Measurements from ENCODE around the gene ADRA2B. TPM values are rescaled to one million over a fixed set of nuclear protein-coding genes. Genes with fewer than 3 reads are reported as not detected.

The ADRA2B gene
- total RNA-seq, 2 experiments from 2014 or later = 0.05 TPM; not detected in 1

DNA sequence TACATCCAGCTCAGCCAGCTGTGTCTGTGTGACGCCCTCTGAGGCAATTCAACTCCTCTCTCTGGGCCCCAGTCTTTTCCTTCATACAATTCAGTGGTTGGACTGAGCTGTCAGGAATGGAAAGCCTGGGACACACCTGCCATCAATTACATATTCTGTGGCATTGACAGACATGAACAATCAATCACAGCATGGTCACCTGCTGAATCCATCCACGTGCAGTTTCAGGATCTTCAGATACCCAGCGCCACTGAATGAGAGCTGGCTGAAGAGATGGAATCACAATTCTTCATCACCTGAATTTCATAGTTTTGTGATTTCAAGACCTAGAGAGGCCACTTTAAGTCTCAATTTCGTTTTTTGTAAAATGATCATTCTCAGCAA, 5.1 kb downstream of the ADRA2B start:
- no peak overlapping the region for H3K4me3 Mint-ChIP-seq
- H3K36me3 Mint-ChIP-seq (ENCODE audit: low read depth) = no peaks in the 10 kb centered on the region
- peaks cover 6% of the 10 kb centered on the region for H3K4me1 Mint-ChIP-seq
- POLR2A ChIA-PET = no interaction called here
- no peak for DNase-seq
- no peak overlapping the region for H3K27ac Mint-ChIP-seq
- CTCF ChIA-PET = interaction anchor here (1.7 kb wide), 1 partner anchor 64 kb away, joined by 6 read pairs; no protein-coding TSS in a partner anchor
- H3K9me3 Mint-ChIP-seq = no peaks in the 10 kb centered on the region
- peaks cover 9% of the 10 kb centered on the region for H3K27me3 Mint-ChIP-seq

GRCh38 chr2:96110621-96111256, 5.6 kb downstream of the ADRA2B start:
- Mint-ChIP-seq H3K4me1 (peaks cover 5% of the 10 kb centered on the region), H3K27ac (no peak overlapping the region), H3K9me3 (peaks cover 1% of the 10 kb centered on the region), H3K36me3 (ENCODE audit: low read depth) (peaks cover under 1% of the 10 kb centered on the region), H3K27me3 (peaks cover 7% of the 10 kb centered on the region), H3K4me3 (no peak overlapping the region)
- ChIA-PET CTCF (no interaction called here), POLR2A (no interaction called here)
- DNase-seq = no peak

GRCh38 chr2:96109931-96110511, 6.3 kb downstream of the ADRA2B start:
- H3K36me3 Mint-ChIP-seq (ENCODE audit: low read depth) = peaks cover 7% of the 10 kb centered on the region
- peaks cover 2% of the 10 kb centered on the region for H3K27me3 Mint-ChIP-seq
- H3K4me3 Mint-ChIP-seq = no peak overlapping the region
- no peak overlapping the region for H3K27ac Mint-ChIP-seq
- no peak for DNase-seq
- peaks cover 8% of the 10 kb centered on the region for H3K9me3 Mint-ChIP-seq
- H3K4me1 Mint-ChIP-seq = no peaks in the 10 kb centered on the region
- ChIA-PET POLR2A (no interaction called here), CTCF (no interaction called here)

GRCh38 chr2:96109361-96109680, 7.0 kb downstream of the ADRA2B start:
- CTCF ChIA-PET = interaction anchor here (1.0 kb wide), 1 partner anchor 8 kb away, joined by 5 read pairs; no protein-coding TSS in a partner anchor
- DNase-seq = no peak
- no peak overlapping the region for H3K27ac Mint-ChIP-seq
- no peak overlapping the region for H3K4me3 Mint-ChIP-seq
- no peaks in the 10 kb centered on the region for H3K27me3 Mint-ChIP-seq
- H3K4me1 Mint-ChIP-seq = no peaks in the 10 kb centered on the region
- POLR2A ChIA-PET = no interaction called here
- peaks cover 7% of the 10 kb centered on the region for H3K36me3 Mint-ChIP-seq (ENCODE audit: low read depth)
- peaks cover 14% of the 10 kb centered on the region for H3K9me3 Mint-ChIP-seq

DNA sequence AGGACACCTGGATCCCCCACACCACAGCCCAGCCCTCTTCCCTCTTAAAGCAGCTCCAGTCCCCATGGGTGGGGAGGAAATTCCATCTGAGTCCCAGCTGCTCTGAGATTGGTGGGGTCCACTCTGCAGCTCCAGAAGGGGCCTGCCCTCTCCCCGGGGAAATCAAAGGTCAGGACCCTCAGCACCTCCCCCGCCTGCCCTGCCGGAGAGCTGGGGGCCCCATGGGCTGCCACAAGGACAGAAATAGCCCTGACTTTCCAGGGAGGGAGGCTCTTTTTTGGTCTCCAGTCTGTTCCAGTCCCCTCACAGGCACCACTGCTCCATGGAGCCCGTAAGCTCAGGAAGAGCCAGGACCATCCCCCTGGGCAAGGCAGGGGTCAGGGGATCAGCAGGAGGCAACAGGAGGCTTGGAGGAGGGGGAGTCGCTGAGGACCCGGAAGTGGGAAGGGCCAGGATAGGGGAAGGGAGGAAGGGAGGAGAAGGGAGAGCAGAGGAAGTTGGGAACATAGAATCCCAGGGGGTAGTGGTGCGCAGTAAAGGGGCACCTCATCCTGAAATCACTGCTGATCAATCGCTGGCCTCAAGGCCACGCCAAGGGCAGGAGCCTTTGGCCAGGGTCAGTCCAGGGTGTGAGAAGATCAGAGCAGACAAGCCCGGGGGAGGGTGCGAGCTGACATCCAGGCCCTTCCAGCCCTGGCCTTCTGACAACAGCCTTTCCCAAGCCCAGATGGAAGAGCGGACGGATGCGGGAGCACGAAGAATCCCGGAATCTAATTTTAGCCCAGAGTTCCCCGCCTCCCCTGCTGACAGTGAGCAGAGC, 7.6 kb downstream of the ADRA2B start:
- peaks cover 14% of the 10 kb centered on the region for H3K9me3 Mint-ChIP-seq
- DNase-seq = no peak
- H3K36me3 Mint-ChIP-seq (ENCODE audit: low read depth) = peaks cover 7% of the 10 kb centered on the region
- ChIA-PET POLR2A (no interaction called here), CTCF (interaction anchor here (1.0 kb wide), 1 partner anchor 8 kb away, joined by 5 read pairs; no protein-coding TSS in a partner anchor)
- H3K4me3 Mint-ChIP-seq = no peak overlapping the region
- H3K27me3 Mint-ChIP-seq = no peaks in the 10 kb centered on the region
- H3K27ac Mint-ChIP-seq = no peak overlapping the region
- no peaks in the 10 kb centered on the region for H3K4me1 Mint-ChIP-seq

DNA sequence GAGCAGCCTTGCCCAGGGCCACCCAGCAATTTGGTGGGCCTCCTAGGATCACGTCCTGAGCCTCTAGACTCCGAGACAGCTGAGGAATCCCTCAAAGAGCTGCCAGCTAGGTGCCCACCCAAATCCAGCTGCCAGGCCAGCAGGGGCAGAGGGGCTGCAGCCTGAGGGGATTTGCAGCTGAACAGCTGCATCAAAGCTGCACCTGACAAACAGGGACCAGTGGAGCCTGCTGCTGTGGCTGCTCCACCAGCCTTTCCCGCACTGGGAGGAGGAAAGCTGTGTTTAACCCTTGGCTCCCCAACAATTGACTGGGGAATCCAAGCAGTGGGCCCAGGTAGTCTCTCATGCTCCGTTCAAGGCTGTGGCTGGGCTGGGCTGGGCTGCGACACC, 8.2 kb downstream of the ADRA2B start:
- ChIA-PET POLR2A (no interaction called here), CTCF (interaction anchor here (1.0 kb wide), 1 partner anchor 9 kb away, joined by 5 read pairs; no protein-coding TSS in a partner anchor)
- Mint-ChIP-seq H3K4me3 (no peak overlapping the region), H3K9me3 (peaks cover 14% of the 10 kb centered on the region), H3K27ac (no peak overlapping the region), H3K4me1 (no peaks in the 10 kb centered on the region), H3K27me3 (no peaks in the 10 kb centered on the region), H3K36me3 (ENCODE audit: low read depth) (peaks cover 7% of the 10 kb centered on the region)
- no peak for DNase-seq

DNA sequence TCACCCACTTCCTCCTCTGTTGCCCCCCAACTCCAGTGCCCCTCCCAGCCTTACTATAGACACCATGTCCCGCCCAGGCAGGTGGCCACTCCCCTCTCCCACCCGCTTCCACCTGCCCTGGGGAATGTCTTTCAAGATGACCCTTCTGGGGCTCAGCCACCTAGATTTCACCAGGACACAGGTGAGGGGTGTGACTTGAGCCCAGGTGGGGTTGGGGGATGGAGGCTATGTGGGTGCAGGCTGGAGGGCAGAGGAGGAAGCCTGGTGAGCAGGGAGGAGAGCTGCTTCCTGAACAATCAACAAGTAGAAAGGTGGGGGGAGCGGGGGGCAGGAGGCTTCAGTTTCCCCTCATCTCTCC, 8.7 kb downstream of the ADRA2B start:
- Mint-ChIP-seq H3K36me3 (ENCODE audit: low read depth) (peaks cover 7% of the 10 kb centered on the region), H3K4me1 (no peaks in the 10 kb centered on the region), H3K27me3 (no peaks in the 10 kb centered on the region), H3K4me3 (no peak overlapping the region), H3K9me3 (peaks cover 14% of the 10 kb centered on the region), H3K27ac (no peak overlapping the region)
- ChIA-PET POLR2A (no interaction called here), CTCF (no interaction called here)
- DNase-seq = no peak

DNA sequence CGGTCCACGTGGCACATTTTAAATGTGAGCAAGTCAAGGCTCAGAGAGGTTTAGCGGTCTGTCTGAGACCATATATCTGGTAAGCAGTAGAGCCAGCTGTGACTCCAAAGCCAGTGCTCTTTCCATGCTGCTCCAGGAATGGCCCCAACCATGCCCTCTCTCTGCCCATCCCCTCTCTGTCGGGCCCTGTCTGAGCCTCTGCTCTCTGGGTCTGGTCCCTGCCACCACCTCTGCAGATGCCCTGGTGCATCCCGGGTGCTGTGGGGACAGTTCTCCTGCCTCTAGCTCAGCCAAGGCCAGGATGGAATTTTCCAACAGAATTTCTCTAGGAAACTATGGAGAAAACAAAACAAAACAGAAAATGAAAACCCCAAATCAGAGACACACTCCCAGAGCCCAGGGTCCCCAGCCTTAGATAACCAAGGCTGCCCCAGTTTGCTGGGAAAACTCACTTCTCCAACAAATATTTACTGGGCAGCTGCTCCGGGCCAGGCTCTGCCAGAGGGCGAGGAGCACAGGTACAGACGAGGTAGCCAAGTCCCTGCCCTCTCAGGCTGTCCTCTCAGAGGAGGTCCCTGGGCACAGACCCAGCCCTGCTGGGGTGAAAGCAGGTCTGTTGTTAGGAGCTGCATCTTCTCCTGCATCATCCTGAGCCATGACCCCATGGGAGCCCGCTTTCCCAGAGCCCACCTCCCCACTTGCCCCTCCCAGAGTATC, 9.2 kb downstream of the ADRA2B start:
- CTCF ChIA-PET = no interaction called here
- DNase-seq = no peak
- no peaks in the 10 kb centered on the region for H3K4me1 Mint-ChIP-seq
- peaks cover 7% of the 10 kb centered on the region for H3K36me3 Mint-ChIP-seq (ENCODE audit: low read depth)
- POLR2A ChIA-PET = no interaction called here
- peaks cover 14% of the 10 kb centered on the region for H3K9me3 Mint-ChIP-seq
- H3K4me3 Mint-ChIP-seq = no peak overlapping the region
- no peak overlapping the region for H3K27ac Mint-ChIP-seq
- H3K27me3 Mint-ChIP-seq = no peaks in the 10 kb centered on the region

- CTCF ChIA-PET = no interaction called here
- DNase-seq = no peak
- POLR2A ChIA-PET = no interaction called here
- Mint-ChIP-seq H3K27me3 (no peaks in the 10 kb centered on the region), H3K9me3 (peaks cover 14% of the 10 kb centered on the region), H3K27ac (no peak overlapping the region), H3K36me3 (ENCODE audit: low read depth) (peaks cover 7% of the 10 kb centered on the region), H3K4me1 (no peaks in the 10 kb centered on the region), H3K4me3 (no peak overlapping the region)
These were observed 10.2 kb downstream of the ADRA2B start for GRCh38 chr2:96105994-96106715.

GRCh38 chr2:96105152-96105915, 11.0 kb downstream of the ADRA2B start:
- Mint-ChIP-seq H3K27ac (no peak overlapping the region), H3K9me3 (peaks cover 14% of the 10 kb centered on the region), H3K27me3 (no peaks in the 10 kb centered on the region), H3K4me1 (no peaks in the 10 kb centered on the region), H3K36me3 (ENCODE audit: low read depth) (peaks cover 7% of the 10 kb centered on the region), H3K4me3 (no peak overlapping the region)
- DNase-seq = no peak
- POLR2A ChIA-PET = no interaction called here
- CTCF ChIA-PET = interaction anchor here (1.1 kb wide), 1 partner anchor 11 kb away, joined by 4 read pairs; the partner anchor contains the start of gene ADRA2B

- H3K9me3 Mint-ChIP-seq = peaks cover 14% of the 10 kb centered on the region
- DNase-seq = no peak
- H3K4me1 Mint-ChIP-seq = no peaks in the 10 kb centered on the region
- H3K27me3 Mint-ChIP-seq = no peaks in the 10 kb centered on the region
- POLR2A ChIA-PET = no interaction called here
- H3K27ac Mint-ChIP-seq = no peak overlapping the region
- CTCF ChIA-PET = interaction anchor here (1.1 kb wide), 1 partner anchor 12 kb away, joined by 4 read pairs; the partner anchor contains the start of gene ADRA2B
- no peak overlapping the region for H3K4me3 Mint-ChIP-seq
- H3K36me3 Mint-ChIP-seq (ENCODE audit: low read depth) = peaks cover 7% of the 10 kb centered on the region
These were observed 11.9 kb downstream of the ADRA2B start for GRCh38 chr2:96104487-96104861.

DNA sequence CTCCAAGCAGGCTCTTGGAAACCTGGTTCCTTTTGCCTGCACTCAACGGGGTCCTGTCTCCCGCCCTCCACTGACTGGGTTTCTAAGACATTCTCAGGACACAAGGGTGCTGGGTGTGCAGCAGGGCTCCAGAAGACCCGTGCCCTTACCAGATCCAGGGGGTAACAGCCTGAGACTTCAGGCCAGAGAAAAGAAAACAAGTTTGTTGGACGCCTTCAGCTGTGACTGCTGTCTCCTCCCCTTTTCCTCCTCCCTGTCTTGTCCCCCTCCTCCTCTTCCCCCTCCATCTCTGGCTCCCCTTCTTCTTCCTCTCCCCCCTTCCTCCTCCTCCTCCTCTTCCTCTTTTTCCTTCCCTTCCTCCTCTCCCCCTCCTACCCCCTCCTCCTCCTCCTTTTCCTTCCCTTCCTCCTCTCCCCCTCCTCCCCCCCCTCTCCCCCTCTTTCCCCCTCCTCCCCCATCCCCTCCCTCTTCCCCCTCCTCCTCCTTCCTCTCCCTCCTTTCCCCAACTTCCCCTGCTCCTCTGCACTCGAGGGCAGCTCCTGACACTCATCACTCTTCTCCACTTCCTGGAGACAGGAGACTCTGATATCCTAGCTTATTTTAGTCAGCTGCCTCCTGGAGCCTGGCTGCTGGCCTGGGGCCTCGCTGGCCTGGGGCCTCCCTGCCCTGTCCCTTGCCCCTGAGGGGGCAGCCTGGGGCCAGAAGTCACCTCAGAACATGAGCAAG, 12.4 kb downstream of the ADRA2B start:
- DNase-seq = no peak
- no peaks in the 10 kb centered on the region for H3K27me3 Mint-ChIP-seq
- peaks cover 7% of the 10 kb centered on the region for H3K36me3 Mint-ChIP-seq (ENCODE audit: low read depth)
- peaks cover 14% of the 10 kb centered on the region for H3K9me3 Mint-ChIP-seq
- ChIA-PET CTCF (interaction anchor here (1.1 kb wide), 1 partner anchor 13 kb away, joined by 4 read pairs; the partner anchor contains the start of gene ADRA2B), POLR2A (no interaction called here)
- no peaks in the 10 kb centered on the region for H3K4me1 Mint-ChIP-seq
- H3K4me3 Mint-ChIP-seq = no peak overlapping the region
- H3K27ac Mint-ChIP-seq = no peak overlapping the region
